Prostate gland (tissue), 2 donors: ENCODE measurements around the gene C1orf226. TPM values are rescaled to one million over a fixed set of nuclear protein-coding genes. Genes with fewer than 3 reads are reported as not detected.

Experiments used
- DNase-seq: peaks from one replicate; pipeline ENCODE4 v3.0.0-alpha.2; 2019; ENCODE audit warnings: low spot score
- H3K27ac ChIP-seq, 2 donors: fragments of 200-600 bp; sonication (generic); 2 replicates each; pipeline ENCODE4 v1.5.1; 2017 to 2019
- H3K27me3 ChIP-seq: fragments of 200-600 bp; sonication (generic); replicated peaks from 2 replicates; pipeline ENCODE4 v1.5.1; 2019; ENCODE audit not compliant: insufficient read depth
- H3K36me3 ChIP-seq, 2 donors: fragments of 200-600 bp; sonication (generic); 1 replicate in 1 of 2; 2 replicates in 1 of 2; pipeline versions ENCODE4 v1.5.1 to v1.8.1; 2017 to 2019
- H3K4me1 ChIP-seq: fragments of 200-600 bp; sonication (generic); replicated peaks from 2 replicates; pipeline ENCODE4 v1.5.1; 2019
- H3K4me3 ChIP-seq, 2 donors: fragments of 200-600 bp; sonication (generic); 2 replicates each; pipeline ENCODE4 v1.5.1; 2017 to 2019
- H3K9me3 ChIP-seq: fragments of 200-600 bp; sonication (generic); 2 replicates; pipeline ENCODE4 v1.5.1; 2017
- CTCF ChIP-seq, 4 experiments: fragments of 200-600 bp in 2 of 4; fragments of 450-650 bp in 2 of 4; sonication (generic) in 2 of 4; IDR thresholded peaks; 1 replicate in 3 of 4; 2 replicates in 1 of 4; pipeline ENCODE4 v1.5.1; 2016 to 2019; ENCODE audit warnings: antibody characterized with exemption in 4 of 4, mild to moderate bottlenecking in 2 of 4, moderate library complexity in 2 of 4
- POLR2A ChIP-seq: fragments of 450-650 bp; IDR thresholded peaks from one replicate; pipeline ENCODE4 v1.6.1; 2016; ENCODE audit warnings: antibody characterized with exemption, mild to moderate bottlenecking
- POLR2AphosphoS5 ChIP-seq: sonication (generic); formaldehyde crosslinking; IDR thresholded peaks from one replicate; pipeline ENCODE4 v1.6.1; 2017; ENCODE audit warnings: antibody characterized with exemption
- WGBS: methylation state at CpG from one replicate; pipeline ENCODE4 v1.1.5; 2018; 5-methylcytosine and 5-hydroxymethylcytosine counted together
- intact Hi-C: fragments of 100-400 bp; cut with DNase I; formaldehyde crosslinking; loops from one replicate; pipeline ENCODE4 v1.14.2; 2022
- total RNA-seq, 2 donors: library from RNA; depleted of rRNA; stranded (reverse); fragments of >200 nt; gene quantifications; one replicate each; pipeline ENCODE4 v1.1.0, GENCODE V29; 2016

Gene C1orf226
- total RNA-seq, 2 donors from 2014 or later: 5.2 to 22.1 TPM

DNA sequence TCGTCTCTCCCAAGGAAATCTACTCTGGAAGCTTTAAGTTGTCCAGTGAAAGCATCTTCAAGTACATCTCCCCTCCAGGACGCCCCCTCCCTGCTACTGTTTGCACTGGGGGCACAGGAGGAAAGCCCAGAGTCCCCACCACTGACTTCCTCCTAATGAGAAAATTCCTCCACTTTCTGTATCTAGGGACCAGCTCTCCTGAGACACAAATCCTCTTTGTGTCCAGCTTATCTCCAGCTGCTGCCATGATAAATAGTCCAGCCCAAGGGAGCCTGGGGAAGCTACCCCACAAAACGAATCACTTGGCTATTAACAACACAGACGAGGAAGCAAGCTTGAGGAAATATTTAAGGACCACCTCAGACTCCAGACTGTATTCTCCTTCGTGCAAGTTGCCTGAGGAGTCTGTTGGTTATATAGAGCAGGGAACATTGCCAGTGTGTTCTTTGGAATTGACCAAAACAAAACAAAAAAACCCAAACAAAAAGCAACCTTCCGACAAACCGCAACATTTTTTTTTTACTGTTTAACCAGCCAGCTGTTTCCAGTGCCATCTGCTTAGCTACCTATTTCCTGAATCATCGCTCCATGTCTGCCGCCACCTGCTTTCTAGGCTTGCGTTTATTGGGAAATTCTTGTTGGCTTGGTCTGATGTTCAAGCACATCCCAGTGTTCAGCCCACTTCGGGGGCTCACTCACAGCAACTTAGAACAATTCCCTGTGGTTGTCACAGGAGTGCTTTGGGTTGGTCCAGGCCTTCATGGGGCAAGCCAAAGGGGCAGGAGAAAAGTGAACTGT is 7.7 kb downstream of the C1orf226 start:
- no peak for DNase-seq
- TF ChIP-seq CTCF (IDR thresholded peaks at IDR 0.05) (no peak), POLR2AphosphoS5 (no peak), POLR2A (no peak)
- Histone ChIP-seq H3K36me3 (no peaks in the 10 kb centered on the region), H3K4me1 (no peaks in the 10 kb centered on the region), H3K4me3 (no peak overlapping the region), H3K9me3 (no peaks in the 10 kb centered on the region), H3K27me3 (no peaks in the 10 kb centered on the region), H3K27ac (no peak overlapping the region)
- intact Hi-C loops: loop anchor here (2.0 kb wide), 1 partner anchor 334 kb away; no protein-coding TSS in a partner anchor
- WGBS: 42% methylated on average over 11 of the region's 11 CpGs

DNA sequence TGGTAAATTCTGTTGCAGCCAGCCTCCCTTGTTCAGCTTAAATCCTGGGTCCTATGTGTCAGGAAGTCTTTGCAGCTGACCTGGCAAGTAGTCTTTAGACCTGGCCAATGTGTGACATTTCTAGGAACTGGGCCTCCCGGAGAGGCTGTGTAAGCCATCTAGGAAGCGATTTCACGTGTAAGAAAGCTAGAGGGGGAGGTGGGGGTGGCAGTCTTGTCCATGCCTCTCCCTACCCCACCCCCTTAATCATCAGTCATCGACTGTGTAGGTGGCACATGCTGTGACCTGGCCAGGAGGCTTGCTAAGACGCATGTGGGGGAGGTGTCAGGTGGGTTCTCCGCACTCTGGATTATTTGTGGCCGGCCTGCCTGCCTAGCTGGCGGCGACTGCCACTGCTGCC is 8.4 kb downstream of the C1orf226 start:
- H3K27ac ChIP-seq: no peak overlapping the region
- TF ChIP-seq POLR2A (no peak), CTCF (IDR thresholded peaks at IDR 0.05) (no peak), POLR2AphosphoS5 (no peak)
- H3K27me3 ChIP-seq: no peaks in the 10 kb centered on the region
- no peaks in the 10 kb centered on the region for H3K4me1 ChIP-seq
- no peaks in the 10 kb centered on the region for H3K36me3 ChIP-seq
- intact Hi-C loops: loop anchor here (2.0 to 10.0 kb wide), 3 partner anchors 115 to 335 kb away; no protein-coding TSS in a partner anchor
- no peak for DNase-seq
- H3K4me3 ChIP-seq: no peak overlapping the region
- WGBS: 75% methylated on average over 9 of the region's 9 CpGs
- no peaks in the 10 kb centered on the region for H3K9me3 ChIP-seq

DNA sequence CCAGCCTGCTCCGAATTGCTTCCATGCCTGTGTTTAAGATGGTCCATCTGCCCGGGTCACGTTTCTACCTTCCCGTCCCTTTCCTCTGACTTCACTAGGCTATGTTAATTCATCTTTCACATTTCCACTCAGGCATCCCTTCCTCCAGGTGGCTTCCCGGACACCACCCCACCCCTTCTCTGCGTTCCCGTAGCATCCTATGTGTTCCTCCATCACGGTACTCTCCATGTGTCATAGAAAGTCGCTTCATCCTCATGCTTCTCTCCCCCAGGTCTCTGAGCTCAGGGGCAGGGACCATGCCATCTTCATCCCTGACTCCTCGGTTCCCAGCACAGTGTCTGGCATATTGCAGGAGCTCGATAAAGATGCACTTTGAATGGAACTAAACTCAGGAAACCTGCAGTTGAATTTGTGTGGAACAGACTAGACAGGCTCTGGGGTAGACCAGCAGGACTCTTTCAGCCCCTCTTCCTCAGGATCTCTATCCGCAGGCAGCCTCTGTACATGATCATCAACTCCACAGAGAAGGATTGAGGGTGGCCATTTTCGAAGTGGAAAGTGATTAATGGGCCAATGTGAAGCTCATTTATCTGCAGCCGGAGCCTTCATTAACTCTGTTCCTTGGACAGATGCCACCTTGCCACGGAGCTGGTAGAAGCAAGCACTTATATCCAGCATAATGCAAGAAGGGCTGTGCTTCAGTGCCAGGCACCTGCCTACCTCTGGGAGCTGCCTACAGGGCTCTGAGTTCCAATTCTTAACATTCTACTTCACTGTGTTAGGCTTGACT is 9.1 kb downstream of the C1orf226 start:
- H3K4me3 ChIP-seq: no peak overlapping the region
- no peaks in the 10 kb centered on the region for H3K27me3 ChIP-seq
- DNase-seq: no peak
- intact Hi-C loops: loop anchor here (10.0 kb wide), 2 partner anchors 116 to 176 kb away; no protein-coding TSS in a partner anchor
- H3K36me3 ChIP-seq: no peaks in the 10 kb centered on the region
- WGBS: 80% methylated on average over 15 of the region's 15 CpGs
- H3K27ac ChIP-seq: no peak overlapping the region
- H3K4me1 ChIP-seq: no peaks in the 10 kb centered on the region
- no peak for TF ChIP-seq CTCF (IDR thresholded peaks at IDR 0.05)
- no peak for TF ChIP-seq POLR2A
- TF ChIP-seq POLR2AphosphoS5: no peak
- H3K9me3 ChIP-seq: no peaks in the 10 kb centered on the region

GRCh38 chr1:162391790-162392563 is 10.4 kb downstream of the C1orf226 start:
- no peaks in the 10 kb centered on the region for H3K9me3 ChIP-seq
- TF ChIP-seq POLR2AphosphoS5 (peak; percentile 12), POLR2A (no peak), CTCF (IDR thresholded peaks at IDR 0.05) (peak; percentile 26 to 86 (median 76))
- no peaks in the 10 kb centered on the region for H3K36me3 ChIP-seq
- intact Hi-C loops: loop anchor here (10.0 kb wide), 2 partner anchors 117 to 177 kb away; no protein-coding TSS in a partner anchor
- WGBS: 50% methylated on average over 4 of the region's 4 CpGs
- DNase-seq: peak; percentile 31
- H3K27me3 ChIP-seq: no peaks in the 10 kb centered on the region
- H3K4me3 ChIP-seq: no peak overlapping the region
- no peaks in the 10 kb centered on the region for H3K4me1 ChIP-seq
- no peak overlapping the region for H3K27ac ChIP-seq
